ENCODE results near the gene CD22. TPM values are rescaled to one million over a fixed set of nuclear protein-coding genes. Genes with fewer than 3 reads are reported as not detected.

Gene CD22
- total and polyA plus RNA-seq, 2 of the 13 experiments (the other 11 are each of a cell fraction or from before 2014, with no cell fraction given) = 0.71 to 1.7 TPM

DNA sequence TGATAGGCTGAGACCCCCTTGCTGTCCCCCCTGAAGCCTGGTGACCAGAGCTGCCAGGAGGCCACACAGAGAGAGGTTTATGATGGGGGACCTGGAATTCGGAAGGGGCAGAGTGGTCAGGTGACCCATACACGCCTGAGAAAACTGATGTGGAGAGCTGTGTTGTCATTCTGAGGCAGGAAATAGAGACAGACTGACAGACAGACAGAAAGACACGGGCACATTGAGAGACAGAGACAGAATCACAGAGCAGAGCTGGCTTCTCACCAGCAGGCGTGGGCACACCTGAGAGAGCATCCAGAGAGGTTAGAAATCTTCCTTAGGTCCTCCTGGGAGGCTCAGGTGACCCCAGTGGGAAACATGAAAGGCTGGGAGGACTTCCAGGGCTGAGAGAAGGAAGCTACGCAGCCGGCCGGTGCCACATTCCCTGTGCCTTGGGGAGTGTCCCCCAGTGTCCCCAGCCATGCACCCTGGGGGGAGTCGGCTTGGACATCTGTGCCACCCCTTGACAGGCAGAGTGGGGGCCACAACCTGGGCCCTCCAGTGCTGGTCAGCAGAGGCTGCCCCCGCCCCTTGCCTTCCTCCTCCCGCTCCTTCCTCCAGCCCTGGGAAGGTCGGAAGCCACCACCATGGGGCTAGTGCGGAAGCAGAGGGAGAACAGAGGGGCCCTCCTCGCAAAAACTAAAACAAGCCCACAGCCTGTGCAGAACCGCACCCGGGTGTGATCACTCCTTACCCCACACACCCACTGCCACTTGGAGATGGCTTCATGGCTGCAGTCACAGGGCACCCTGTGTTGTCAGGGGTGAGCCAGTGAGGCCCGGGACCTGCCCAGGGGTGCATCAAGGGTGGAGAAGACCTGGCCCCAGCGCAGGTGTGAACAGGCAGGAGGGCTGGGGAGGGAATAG, 20.9 kb downstream of the CD22 start (continued):
- TF ChIP-seq, protein P1, sequence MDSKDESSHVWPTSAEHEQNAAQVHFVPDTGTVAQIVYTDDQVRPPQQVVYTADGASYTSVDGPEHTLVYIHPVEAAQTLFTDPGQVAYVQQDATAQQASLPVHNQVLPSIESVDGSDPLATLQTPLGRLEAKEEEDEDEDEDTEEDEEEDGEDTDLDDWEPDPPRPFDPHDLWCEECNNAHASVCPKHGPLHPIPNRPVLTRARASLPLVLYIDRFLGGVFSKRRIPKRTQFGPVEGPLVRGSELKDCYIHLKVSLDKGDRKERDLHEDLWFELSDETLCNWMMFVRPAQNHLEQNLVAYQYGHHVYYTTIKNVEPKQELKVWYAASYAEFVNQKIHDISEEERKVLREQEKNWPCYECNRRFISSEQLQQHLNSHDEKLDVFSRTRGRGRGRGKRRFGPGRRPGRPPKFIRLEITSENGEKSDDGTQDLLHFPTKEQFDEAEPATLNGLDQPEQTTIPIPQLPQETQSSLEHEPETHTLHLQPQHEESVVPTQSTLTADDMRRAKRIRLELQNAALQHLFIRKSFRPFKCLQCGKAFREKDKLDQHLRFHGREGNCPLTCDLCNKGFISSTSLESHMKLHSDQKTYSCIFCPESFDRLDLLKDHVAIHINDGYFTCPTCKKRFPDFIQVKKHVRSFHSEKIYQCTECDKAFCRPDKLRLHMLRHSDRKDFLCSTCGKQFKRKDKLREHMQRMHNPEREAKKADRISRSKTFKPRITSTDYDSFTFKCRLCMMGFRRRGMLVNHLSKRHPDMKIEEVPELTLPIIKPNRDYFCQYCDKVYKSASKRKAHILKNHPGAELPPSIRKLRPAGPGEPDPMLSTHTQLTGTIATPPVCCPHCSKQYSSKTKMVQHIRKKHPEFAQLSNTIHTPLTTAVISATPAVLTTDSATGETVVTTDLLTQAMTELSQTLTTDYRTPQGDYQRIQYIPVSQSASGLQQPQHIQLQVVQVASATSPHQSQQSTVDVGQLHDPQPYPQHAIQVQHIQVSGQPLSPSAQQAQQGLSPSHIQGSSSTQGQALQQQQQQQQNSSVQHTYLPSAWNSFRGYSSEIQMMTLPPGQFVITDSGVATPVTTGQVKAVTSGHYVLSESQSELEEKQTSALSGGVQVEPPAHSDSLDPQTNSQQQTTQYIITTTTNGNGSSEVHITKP (CRISPR knock-in tag; IDR thresholded peaks at IDR 0.05; ENCODE audit: low read depth) = no peak
- TF ChIP-seq, protein P2, sequence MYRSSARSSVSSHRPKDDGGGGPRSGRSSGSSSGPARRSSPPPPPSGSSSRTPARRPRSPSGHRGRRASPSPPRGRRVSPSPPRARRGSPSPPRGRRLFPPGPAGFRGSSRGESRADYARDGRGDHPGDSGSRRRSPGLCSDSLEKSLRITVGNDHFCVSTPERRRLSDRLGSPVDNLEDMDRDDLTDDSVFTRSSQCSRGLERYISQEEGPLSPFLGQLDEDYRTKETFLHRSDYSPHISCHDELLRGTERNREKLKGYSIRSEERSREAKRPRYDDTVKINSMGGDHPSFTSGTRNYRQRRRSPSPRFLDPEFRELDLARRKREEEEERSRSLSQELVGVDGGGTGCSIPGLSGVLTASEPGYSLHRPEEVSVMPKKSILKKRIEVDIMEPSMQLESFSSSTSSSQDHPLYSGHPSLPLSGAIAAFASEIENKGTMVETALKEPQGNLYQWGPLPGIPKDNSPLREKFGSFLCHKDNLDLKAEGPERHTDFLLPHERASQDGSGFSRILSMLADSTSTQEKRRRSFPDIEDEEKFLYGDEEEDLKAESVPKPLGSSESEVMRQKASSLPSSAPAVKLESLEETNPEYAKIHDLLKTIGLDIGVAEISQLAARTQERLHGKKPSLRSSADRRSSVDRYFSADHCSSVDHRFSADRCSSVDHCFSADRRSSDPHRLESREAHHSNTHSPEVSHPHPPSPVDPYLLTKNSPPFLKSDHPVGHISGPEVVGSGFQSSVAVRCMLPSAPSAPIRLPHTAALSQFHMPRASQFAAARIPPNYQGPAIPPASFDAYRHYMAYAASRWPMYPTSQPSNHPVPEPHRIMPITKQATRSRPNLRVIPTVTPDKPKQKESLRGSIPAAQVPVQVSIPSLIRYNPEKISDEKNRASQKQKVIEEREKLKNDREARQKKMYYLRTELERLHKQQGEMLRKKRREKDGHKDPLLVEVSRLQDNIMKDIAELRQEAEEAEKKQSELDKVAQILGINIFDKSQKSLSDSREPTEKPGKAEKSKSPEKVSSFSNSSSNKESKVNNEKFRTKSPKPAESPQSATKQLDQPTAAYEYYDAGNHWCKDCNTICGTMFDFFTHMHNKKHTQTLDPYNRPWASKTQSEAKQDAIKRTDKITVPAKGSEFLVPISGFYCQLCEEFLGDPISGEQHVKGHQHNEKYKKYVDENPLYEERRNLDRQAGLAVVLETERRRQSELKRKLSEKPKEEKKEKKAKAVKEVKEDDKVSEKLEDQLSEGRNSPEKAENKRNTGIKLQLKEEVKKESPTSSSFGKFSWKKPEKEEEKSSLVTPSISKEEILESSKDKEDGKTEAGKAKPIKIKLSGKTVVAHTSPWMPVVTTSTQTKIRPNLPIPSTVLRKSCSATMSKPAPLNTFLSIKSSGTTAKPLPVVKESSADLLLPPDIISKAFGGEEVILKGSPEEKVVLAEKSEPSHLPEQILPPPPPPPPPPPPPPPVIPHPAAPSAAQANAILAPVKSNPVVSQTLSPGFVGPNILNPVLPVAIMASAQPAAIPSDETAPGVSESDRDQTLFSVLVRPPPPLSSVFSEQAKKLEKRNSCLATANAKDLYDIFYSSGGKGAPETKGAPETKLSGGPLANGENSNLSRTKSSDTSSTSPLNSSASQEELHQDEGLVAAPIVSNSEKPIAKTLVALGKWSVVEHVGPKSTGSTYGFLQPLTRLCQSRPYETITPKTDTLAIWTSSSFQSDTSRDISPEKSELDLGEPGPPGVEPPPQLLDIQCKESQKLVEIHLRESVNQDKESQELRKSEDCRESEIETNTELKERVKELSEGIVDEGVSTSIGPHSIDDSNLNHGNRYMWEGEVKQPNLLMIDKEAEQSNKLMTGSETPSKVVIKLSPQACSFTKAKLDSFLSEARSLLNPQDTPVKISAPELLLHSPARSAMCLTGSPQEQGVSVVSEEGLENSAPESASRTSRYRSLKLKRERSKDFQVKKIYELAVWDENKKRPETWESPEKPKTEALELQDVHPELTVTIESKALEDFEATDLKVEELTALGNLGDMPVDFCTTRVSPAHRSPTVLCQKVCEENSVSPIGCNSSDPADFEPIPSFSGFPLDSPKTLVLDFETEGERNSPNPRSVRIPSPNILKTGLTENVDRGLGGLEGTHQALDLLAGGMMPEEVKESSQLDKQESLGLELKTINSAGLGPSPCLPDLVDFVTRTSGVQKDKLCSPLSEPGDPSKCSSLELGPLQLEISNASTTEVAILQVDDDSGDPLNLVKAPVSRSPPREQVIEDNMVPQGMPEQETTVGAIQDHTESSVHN (CRISPR knock-in tag; IDR thresholded peaks at IDR 0.05) = no peak
- no peak for TF ChIP-seq CCAR2 (optimal IDR thresholded peaks at IDR 0.05; ENCODE audit: low read depth, low read length)
- TF ChIP-seq, protein P3, sequence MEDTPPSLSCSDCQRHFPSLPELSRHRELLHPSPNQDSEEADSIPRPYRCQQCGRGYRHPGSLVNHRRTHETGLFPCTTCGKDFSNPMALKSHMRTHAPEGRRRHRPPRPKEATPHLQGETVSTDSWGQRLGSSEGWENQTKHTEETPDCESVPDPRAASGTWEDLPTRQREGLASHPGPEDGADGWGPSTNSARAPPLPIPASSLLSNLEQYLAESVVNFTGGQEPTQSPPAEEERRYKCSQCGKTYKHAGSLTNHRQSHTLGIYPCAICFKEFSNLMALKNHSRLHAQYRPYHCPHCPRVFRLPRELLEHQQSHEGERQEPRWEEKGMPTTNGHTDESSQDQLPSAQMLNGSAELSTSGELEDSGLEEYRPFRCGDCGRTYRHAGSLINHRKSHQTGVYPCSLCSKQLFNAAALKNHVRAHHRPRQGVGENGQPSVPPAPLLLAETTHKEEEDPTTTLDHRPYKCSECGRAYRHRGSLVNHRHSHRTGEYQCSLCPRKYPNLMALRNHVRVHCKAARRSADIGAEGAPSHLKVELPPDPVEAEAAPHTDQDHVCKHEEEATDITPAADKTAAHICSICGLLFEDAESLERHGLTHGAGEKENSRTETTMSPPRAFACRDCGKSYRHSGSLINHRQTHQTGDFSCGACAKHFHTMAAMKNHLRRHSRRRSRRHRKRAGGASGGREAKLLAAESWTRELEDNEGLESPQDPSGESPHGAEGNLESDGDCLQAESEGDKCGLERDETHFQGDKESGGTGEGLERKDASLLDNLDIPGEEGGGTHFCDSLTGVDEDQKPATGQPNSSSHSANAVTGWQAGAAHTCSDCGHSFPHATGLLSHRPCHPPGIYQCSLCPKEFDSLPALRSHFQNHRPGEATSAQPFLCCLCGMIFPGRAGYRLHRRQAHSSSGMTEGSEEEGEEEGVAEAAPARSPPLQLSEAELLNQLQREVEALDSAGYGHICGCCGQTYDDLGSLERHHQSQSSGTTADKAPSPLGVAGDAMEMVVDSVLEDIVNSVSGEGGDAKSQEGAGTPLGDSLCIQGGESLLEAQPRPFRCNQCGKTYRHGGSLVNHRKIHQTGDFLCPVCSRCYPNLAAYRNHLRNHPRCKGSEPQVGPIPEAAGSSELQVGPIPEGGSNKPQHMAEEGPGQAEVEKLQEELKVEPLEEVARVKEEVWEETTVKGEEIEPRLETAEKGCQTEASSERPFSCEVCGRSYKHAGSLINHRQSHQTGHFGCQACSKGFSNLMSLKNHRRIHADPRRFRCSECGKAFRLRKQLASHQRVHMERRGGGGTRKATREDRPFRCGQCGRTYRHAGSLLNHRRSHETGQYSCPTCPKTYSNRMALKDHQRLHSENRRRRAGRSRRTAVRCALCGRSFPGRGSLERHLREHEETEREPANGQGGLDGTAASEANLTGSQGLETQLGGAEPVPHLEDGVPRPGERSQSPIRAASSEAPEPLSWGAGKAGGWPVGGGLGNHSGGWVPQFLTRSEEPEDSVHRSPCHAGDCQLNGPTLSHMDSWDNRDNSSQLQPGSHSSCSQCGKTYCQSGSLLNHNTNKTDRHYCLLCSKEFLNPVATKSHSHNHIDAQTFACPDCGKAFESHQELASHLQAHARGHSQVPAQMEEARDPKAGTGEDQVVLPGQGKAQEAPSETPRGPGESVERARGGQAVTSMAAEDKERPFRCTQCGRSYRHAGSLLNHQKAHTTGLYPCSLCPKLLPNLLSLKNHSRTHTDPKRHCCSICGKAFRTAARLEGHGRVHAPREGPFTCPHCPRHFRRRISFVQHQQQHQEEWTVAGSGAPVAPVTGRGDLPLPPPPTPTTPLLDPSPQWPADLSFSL (CRISPR knock-in tag; IDR thresholded peaks at IDR 0.05) = no peak

Data from HepG2 (cell line).